CD4-positive, alpha-beta T cell treated with Interleukin-4 for 4 hours (primary cell): ENCODE measurements around the gene FAM110D.

Source experiments
- DNase-seq: peaks from one replicate; pipeline ENCODE4 v3.0.0-alpha.2; 2020

The FAM110D gene

GRCh38 chr1:26164036-26164860, 5.4 kb downstream of the FAM110D start:
- peak; percentile 11 for DNase-seq

- DNase-seq = no peak
These were observed 6.3 kb downstream of the FAM110D start for GRCh38 chr1:26164861-26165842.

GRCh38 chr1:26166719-26167281, 7.9 kb downstream of the FAM110D start:
- DNase-seq = peak; percentile 11

- no peak for DNase-seq
These were observed 9.7 kb downstream of the FAM110D start, which contains the start of gene C1orf232 for GRCh38 chr1:26168410-26169197. TSS of gene C1orf232 (minus strand) at chr1:26168963. CDS start at chr1:26168499, 464 bp downstream.

- no peak for DNase-seq
These were observed 10.3 kb downstream of the FAM110D start for GRCh38 chr1:26169198-26169554.

GRCh38 chr1:26169669-26170471, 11.0 kb downstream of the FAM110D start, which contains the start of gene ZNF593:
TSS of gene ZNF593 (plus strand) at chr1:26169908. CDS start at chr1:26169984, 76 bp downstream.
- peak; percentile 84 for DNase-seq

GRCh38 chr1:26170472-26170821, 11.6 kb downstream of the FAM110D start:
- no peak for DNase-seq

GRCh38 chr1:26171084-26172072, 12.5 kb downstream of the FAM110D start, which contains the start of gene ZNF593OS:
TSS of gene ZNF593OS (minus strand) at chr1:26171832. CDS start at chr1:26171661, 171 bp downstream.
- no peak for DNase-seq

DNA sequence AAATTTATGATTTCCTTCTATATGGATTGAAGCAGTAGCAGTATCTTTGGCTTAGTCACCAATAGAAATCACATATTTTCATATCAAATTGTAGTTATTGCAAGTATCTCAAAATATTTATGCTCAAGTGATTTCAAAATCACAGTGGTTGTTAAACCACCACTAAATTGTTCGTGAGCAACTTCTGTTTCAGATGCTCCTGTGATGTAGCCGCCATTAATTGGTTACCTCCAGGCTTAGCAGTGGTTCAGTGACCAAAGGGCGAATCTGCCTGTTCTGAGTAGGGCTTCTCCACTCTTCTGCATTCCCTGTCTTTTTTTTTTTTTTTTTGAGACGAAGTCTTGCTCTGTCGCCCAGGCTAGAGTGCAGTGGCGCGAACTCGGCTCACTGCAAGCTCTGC, 16.5 kb downstream of the FAM110D start:
- no peak for DNase-seq

GRCh38 chr1:26177182-26177684, 18.4 kb downstream of the FAM110D start, which contains the start of gene CNKSR1:
TSS of gene CNKSR1 (plus strand) at chr1:26177491. CDS start at chr1:26177548, 57 bp downstream.
- no peak for DNase-seq

GRCh38 chr1:26180010-26180506, 21.2 kb downstream of the FAM110D start:
- no peak for DNase-seq

GRCh38 chr1:26181586-26182382, 22.9 kb downstream of the FAM110D start:
- DNase-seq = no peak

DNA sequence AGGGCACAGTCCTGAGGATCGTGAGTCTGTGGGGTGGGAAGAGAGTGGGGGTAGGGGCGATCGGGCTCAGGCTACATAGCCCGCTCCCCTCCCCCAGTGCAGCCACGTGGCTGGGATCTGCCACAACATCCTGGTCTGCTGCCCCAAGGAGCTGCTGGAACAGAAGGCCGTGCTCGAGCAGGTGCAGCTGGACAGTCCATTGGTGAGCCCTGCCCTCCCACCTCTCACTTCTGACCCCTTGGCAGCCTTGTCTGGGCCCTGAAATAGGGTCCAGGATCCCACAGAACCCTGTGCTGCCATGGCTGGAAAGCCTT, 23.5 kb downstream of the FAM110D start:
- DNase-seq = no peak

GRCh38 chr1:26184086-26184485, 25.2 kb downstream of the FAM110D start:
- no peak for DNase-seq

DNA sequence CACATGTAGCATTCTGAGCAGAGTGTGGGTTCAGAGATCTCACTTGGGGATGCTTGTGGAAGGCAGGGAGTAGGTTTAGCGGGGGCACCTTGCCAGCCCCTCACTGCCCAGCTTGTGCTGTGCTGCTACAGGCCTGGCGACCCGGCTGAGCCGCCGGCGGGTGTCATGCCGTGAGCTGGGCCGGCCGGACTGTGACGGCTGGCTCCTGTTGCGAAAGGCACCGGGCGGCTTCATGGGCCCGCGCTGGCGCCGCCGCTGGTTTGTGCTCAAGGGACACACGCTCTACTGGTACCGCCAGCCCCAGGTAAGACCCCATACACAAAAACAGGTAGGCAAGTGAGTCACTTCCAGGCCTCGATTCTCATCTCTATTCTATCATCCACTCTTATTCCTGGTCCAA, 26.0 kb downstream of the FAM110D start:
- no peak for DNase-seq

DNA sequence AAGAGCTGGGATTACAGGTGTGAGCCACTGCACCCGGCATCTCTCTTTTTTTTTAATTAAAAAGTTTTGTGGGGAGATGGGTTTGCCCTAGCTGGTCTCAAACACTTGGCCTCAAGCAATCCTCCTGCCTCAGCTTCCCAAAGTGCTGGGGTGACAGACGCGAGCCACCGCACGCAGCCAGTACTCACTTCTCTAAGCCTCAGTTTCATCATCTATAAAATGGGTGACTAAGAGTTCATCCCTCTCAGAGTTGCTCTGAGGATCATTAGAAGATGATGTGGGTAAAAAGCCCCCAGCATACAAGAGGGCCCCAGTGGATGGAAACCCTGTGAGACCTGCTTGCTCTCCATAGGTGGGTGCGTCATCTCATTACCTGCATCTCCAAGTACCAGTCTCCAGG, 29.0 kb downstream of the FAM110D start:
- no peak for DNase-seq

DNA sequence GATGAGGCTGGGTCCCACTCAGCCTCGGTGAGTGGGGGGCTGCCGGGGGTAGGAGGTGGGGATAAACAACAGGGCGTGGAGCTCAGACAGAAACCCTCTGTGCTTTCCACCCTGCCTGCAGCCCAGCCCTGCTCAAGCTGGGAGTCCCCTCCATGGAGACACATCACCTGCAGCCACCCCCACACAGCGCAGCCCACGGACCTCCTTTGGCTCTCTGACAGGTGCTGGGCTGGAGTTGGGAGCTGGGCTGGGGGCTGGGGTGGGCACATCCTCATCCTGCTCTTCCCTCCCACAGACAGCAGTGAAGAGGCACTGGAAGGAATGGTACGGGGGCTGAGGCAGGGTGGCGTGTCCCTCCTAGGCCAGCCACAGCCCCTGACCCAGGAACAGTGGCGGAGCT, 29.6 kb downstream of the FAM110D start:
- DNase-seq = no peak

GRCh38 chr1:26189331-26189730, 30.5 kb downstream of the FAM110D start:
- DNase-seq = no peak

DNA sequence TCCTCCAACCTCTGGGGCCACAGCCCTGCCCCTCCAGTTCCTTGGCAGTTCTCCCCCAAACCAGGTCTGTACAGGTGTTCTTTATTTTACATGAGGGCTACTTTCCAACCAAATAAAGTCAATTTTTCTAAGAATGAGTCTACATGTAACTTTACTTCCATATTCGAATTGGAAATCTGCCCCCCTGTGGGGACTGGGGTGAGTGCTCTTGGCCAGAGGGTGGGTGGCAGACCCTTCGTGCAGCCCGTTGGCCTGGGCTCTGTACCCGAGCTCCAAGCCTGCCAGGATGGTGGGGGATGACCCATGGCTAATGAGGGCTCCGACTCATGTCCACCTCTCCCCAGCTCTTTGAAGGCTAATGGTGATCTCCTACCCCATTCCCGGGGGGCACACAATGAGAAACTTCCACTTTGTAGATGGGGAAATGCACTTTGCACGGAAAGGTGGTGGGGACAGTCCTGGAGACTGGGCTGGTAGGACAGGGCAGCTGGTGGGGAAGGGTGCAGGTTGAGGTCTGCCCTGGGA, 30.9 kb downstream of the FAM110D start:
- no peak for DNase-seq
